Thyroid gland (tissue), 4 donors: ENCODE data around the gene TSPAN11.
"Not testable (repeated sequence)": the region's sequence is repeated elsewhere in the genome, so short reads cannot be mapped to it uniquely, and the experiment has no call there.

ENCODE experiments used
- POLR2A ChIP-seq, 2 donors: fragments of 450-650 bp; IDR thresholded peaks; one replicate each; pipeline ENCODE4 v1.6.1; 2017; ENCODE audit warnings: antibody characterized with exemption in 2 of 2, mild to moderate bottlenecking in 2 of 2, moderate library complexity in 1 of 2
- TF ChIP-seq, protein P1 (sequence below), 6 experiments: fragments of 200-600 bp in 3 of 6; fragments of 450-650 bp in 3 of 6; sonication (generic) in 3 of 6; IDR thresholded peaks; one replicate each; pipeline ENCODE4 v1.5.1; 2016 to 2019; ENCODE audit warnings: antibody characterized with exemption in 6 of 6, mild to moderate bottlenecking in 2 of 6, inconsistent platforms in 1 of 6, moderate library complexity in 1 of 6

DNA sequence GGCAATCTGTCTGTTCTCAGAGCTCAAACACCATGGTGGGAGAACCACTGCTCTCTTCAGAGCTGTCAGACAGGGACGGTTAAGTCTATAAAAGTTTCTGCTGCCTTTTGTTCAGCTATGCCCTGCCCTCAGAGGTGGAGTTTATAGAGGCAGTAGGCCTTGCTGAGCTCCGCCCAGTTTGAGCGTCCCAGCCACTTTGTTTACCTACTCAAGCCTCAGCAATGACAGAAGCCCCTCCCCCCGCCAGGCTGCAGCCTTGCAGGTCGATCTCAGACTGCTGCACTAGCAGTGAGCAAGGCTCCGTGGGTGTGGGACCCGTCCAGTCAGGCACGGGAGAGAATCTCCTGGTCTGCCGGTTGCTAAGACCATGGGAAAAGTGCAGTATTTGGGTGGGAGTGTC, 32.0 kb upstream of the TSPAN11 start:
- TF ChIP-seq, protein P1, sequence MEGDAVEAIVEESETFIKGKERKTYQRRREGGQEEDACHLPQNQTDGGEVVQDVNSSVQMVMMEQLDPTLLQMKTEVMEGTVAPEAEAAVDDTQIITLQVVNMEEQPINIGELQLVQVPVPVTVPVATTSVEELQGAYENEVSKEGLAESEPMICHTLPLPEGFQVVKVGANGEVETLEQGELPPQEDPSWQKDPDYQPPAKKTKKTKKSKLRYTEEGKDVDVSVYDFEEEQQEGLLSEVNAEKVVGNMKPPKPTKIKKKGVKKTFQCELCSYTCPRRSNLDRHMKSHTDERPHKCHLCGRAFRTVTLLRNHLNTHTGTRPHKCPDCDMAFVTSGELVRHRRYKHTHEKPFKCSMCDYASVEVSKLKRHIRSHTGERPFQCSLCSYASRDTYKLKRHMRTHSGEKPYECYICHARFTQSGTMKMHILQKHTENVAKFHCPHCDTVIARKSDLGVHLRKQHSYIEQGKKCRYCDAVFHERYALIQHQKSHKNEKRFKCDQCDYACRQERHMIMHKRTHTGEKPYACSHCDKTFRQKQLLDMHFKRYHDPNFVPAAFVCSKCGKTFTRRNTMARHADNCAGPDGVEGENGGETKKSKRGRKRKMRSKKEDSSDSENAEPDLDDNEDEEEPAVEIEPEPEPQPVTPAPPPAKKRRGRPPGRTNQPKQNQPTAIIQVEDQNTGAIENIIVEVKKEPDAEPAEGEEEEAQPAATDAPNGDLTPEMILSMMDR (IDR thresholded peaks at IDR 0.05): not testable (repeated sequence)
- not testable (repeated sequence) for TF ChIP-seq POLR2A (IDR thresholded peaks at IDR 0.05)
